ENCODE data around the gene SSH2. TPM values are rescaled to one million over a fixed set of nuclear protein-coding genes. Genes with fewer than 3 reads are reported as not detected.

The SSH2 gene
- total and polyA plus RNA-seq, 2 of the 13 experiments (the other 11 are each of a cell fraction or from before 2014, with no cell fraction given), result 6.0 to 6.4 TPM

GRCh38 chr17:29615492-29616299 lies 314.3 kb downstream of the SSH2 start (continued):
- no peak for TF ChIP-seq ZNF280D (CRISPR knock-in tag; IDR thresholded peaks at IDR 0.05)
- TF ChIP-seq ZNF496 (CRISPR knock-in tag; IDR thresholded peaks at IDR 0.05; ENCODE audit: insufficient replicate concordance), result no peak
- no peak for TF ChIP-seq KDM4B (CRISPR knock-in tag; IDR thresholded peaks at IDR 0.05)
- no peak for TF ChIP-seq DMAP1 (CRISPR knock-in tag; IDR thresholded peaks at IDR 0.05)
- no peak for TF ChIP-seq REPIN1 (CRISPR knock-in tag; IDR thresholded peaks at IDR 0.05; ENCODE audit: borderline replicate concordance, low read depth)
- no peak for TF ChIP-seq ZNF264 (CRISPR knock-in tag; IDR thresholded peaks at IDR 0.05)
- peak; percentile 86 for TF ChIP-seq ZNF333 (CRISPR knock-in tag; IDR thresholded peaks at IDR 0.05; ENCODE audit: borderline replicate concordance)
- no peak for TF ChIP-seq ZFP36 (IDR thresholded peaks at IDR 0.05; ENCODE audit: borderline replicate concordance, low read depth, low read length, partially characterized antibody)
- no peak; the same call in 1 of the 2 replicates for TF ChIP-seq ZNF614 (CRISPR knock-in tag; IDR thresholded peaks at IDR 0.05; ENCODE audit: borderline replicate concordance)
- TF ChIP-seq NFRKB (IDR thresholded peaks at IDR 0.05), result no peak
- TF ChIP-seq ZNF543 (CRISPR knock-in tag; IDR thresholded peaks at IDR 0.05), result no peak
- no peak for TF ChIP-seq SNAPC2 (CRISPR knock-in tag; IDR thresholded peaks at IDR 0.05)
- peak; percentile 77 for TF ChIP-seq ZNF274 (CRISPR knock-in tag; IDR thresholded peaks at IDR 0.05)
- peak; percentile 49; the same call in 1 of the 2 replicates for TF ChIP-seq ZFY (CRISPR knock-in tag; IDR thresholded peaks at IDR 0.05)
- TF ChIP-seq ZSCAN20 (CRISPR knock-in tag; IDR thresholded peaks at IDR 0.05; ENCODE audit: borderline replicate concordance), result no peak
- TF ChIP-seq ZNF432 (CRISPR knock-in tag; IDR thresholded peaks at IDR 0.05; ENCODE audit: borderline replicate concordance), result no peak
- TF ChIP-seq ZNF710 (CRISPR knock-in tag; IDR thresholded peaks at IDR 0.05; ENCODE audit: borderline replicate concordance), result 0 out of 2 replicates have a peak, but pooled peaks have one; percentile 25
- no peak for TF ChIP-seq ZNF619 (CRISPR knock-in tag; IDR thresholded peaks at IDR 0.05)
- TF ChIP-seq ZMAT3 (CRISPR knock-in tag; conservative IDR thresholded peaks at IDR 0.05), result peak; percentile 84
- peak; percentile 25; the same call in 1 of the 2 replicates for TF ChIP-seq MYC (CRISPR knock-in tag; IDR thresholded peaks at IDR 0.05; ENCODE audit: borderline replicate concordance)
- TF ChIP-seq MTA3 (CRISPR knock-in tag; IDR thresholded peaks at IDR 0.05), result no peak
- TF ChIP-seq CREBL2 (CRISPR knock-in tag; IDR thresholded peaks at IDR 0.05; ENCODE audit: borderline replicate concordance), result no peak; the same call in 1 of the 2 replicates

Measured in HepG2 (cell line).